ENCODE results near the gene CARS2. TPM values are rescaled to one million over a fixed set of nuclear protein-coding genes. Genes with fewer than 3 reads are reported as not detected.
"Not testable (repeated sequence)": the region's sequence is repeated elsewhere in the genome, so short reads cannot be mapped to it uniquely, and the experiment has no call there.

The CARS2 gene
- total RNA-seq, 1 experiment from 2014 or later, result 31.9 TPM

DNA sequence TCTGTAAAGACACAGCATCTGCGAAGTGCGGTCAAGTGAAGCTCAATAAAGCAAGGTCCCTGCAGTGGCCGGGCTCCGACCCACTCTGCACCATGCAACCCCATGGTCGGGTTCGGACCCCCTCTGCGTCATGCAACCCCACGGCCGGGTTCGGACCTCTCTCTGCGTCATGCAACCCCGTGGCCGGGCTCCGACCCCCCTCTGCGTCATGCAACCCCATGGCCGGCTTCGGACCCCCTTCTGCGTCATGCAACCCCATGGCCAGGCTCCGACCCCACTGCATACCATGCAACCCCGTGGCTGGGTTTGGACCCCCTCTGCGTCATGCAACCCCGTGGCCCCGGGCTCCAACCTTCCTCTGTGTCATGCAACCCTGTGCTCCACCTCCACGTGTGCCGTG, 43.8 kb downstream of the CARS2 start:
- CTCF ChIA-PET, result no interaction called here
- DNase-seq (ENCODE audit: low read depth, low spot score) (no peak), ATAC-seq (no peak)
- Histone ChIP-seq H3K27ac (ENCODE audit: low read length) (no peak overlapping the region), H3K4me1 (ENCODE audit: control insufficient read depth, insufficient read depth, low read length) (no peaks in the 10 kb centered on the region), H3K4me3 (ENCODE audit: low read depth in 2 of 2, low read length in 2 of 2) (no peak overlapping the region), H3K9me3 (ENCODE audit: control insufficient read depth, insufficient read depth, low read depth, low read length) (no peaks in the 10 kb centered on the region), H3K36me3 (ENCODE audit: control insufficient read depth, insufficient read depth, low read length) (no peaks in the 10 kb centered on the region), H3K27me3 (ENCODE audit: control insufficient read depth, insufficient read depth, low read length) (no peaks in the 10 kb centered on the region)
- TF ChIP-seq POLR2AphosphoS5 (IDR thresholded peaks at IDR 0.05; ENCODE audit: low read depth, low read length), result no peak
- TF ChIP-seq REST (IDR thresholded peaks at IDR 0.05; ENCODE audit: insufficient read depth in 1 of 2, low read depth in 2 of 2, low read length in 1 of 2), result no peak
- TF ChIP-seq SIN3A (IDR thresholded peaks at IDR 0.05; ENCODE audit: borderline replicate concordance, insufficient read depth, low read depth, low read length), result no peak
- TF ChIP-seq, protein P1, sequence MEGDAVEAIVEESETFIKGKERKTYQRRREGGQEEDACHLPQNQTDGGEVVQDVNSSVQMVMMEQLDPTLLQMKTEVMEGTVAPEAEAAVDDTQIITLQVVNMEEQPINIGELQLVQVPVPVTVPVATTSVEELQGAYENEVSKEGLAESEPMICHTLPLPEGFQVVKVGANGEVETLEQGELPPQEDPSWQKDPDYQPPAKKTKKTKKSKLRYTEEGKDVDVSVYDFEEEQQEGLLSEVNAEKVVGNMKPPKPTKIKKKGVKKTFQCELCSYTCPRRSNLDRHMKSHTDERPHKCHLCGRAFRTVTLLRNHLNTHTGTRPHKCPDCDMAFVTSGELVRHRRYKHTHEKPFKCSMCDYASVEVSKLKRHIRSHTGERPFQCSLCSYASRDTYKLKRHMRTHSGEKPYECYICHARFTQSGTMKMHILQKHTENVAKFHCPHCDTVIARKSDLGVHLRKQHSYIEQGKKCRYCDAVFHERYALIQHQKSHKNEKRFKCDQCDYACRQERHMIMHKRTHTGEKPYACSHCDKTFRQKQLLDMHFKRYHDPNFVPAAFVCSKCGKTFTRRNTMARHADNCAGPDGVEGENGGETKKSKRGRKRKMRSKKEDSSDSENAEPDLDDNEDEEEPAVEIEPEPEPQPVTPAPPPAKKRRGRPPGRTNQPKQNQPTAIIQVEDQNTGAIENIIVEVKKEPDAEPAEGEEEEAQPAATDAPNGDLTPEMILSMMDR (IDR thresholded peaks at IDR 0.05), result no peak
- no peak for TF ChIP-seq TCF7L2 (IDR thresholded peaks at IDR 0.05; ENCODE audit: low read depth, low read length)
- no TSS peak for BruUV-seq (replicated peaks)
- intact Hi-C loops (cut with micrococcal nuclease; ENCODE audit: unreplicated experiment), result no loop called here
- POLR2A ChIA-PET, result no interaction called here
- in situ Hi-C loops (cut with HindIII; ENCODE audit: low pct_unique_long_range_greater_than_20kb, low sequenced_read_pairs), result no loop called here

- in situ Hi-C loops (cut with HindIII; ENCODE audit: low pct_unique_long_range_greater_than_20kb, low sequenced_read_pairs) (no loop called here), intact Hi-C loops (cut with micrococcal nuclease; ENCODE audit: unreplicated experiment) (no loop called here)
- DNase-seq (ENCODE audit: low read depth, low spot score) (no peak), ATAC-seq (no peak)
- H3K36me3 ChIP-seq (ENCODE audit: control insufficient read depth, insufficient read depth, low read length), result no peaks in the 10 kb centered on the region
- ChIA-PET CTCF (no interaction called here), POLR2A (interaction anchor here (0.6 kb wide), 1 partner anchor 15 kb away, joined by 3 read pairs; no protein-coding TSS in a partner anchor)
- H3K4me3 ChIP-seq (ENCODE audit: low read depth in 2 of 2, low read length in 2 of 2), result no peak overlapping the region
- TF ChIP-seq REST (IDR thresholded peaks at IDR 0.05; ENCODE audit: insufficient read depth in 1 of 2, low read depth in 2 of 2, low read length in 1 of 2) (no peak), TCF7L2 (IDR thresholded peaks at IDR 0.05; ENCODE audit: low read depth, low read length) (no peak), POLR2AphosphoS5 (IDR thresholded peaks at IDR 0.05; ENCODE audit: low read depth, low read length) (no peak), SIN3A (IDR thresholded peaks at IDR 0.05; ENCODE audit: borderline replicate concordance, insufficient read depth, low read depth, low read length) (no peak)
- TF ChIP-seq, protein P1 (IDR thresholded peaks at IDR 0.05), result no peak
- no peaks in the 10 kb centered on the region for H3K9me3 ChIP-seq (ENCODE audit: control insufficient read depth, insufficient read depth, low read depth, low read length)
- H3K27ac ChIP-seq (ENCODE audit: low read length), result no peak overlapping the region
- BruUV-seq (replicated peaks), result TSS peak; percentile 33
- H3K27me3 ChIP-seq (ENCODE audit: control insufficient read depth, insufficient read depth, low read length), result no peaks in the 10 kb centered on the region
- H3K4me1 ChIP-seq (ENCODE audit: control insufficient read depth, insufficient read depth, low read length), result no peaks in the 10 kb centered on the region
Measured at GRCh38 chr13:110661256-110661655, 44.7 kb downstream of the CARS2 start.

DNA sequence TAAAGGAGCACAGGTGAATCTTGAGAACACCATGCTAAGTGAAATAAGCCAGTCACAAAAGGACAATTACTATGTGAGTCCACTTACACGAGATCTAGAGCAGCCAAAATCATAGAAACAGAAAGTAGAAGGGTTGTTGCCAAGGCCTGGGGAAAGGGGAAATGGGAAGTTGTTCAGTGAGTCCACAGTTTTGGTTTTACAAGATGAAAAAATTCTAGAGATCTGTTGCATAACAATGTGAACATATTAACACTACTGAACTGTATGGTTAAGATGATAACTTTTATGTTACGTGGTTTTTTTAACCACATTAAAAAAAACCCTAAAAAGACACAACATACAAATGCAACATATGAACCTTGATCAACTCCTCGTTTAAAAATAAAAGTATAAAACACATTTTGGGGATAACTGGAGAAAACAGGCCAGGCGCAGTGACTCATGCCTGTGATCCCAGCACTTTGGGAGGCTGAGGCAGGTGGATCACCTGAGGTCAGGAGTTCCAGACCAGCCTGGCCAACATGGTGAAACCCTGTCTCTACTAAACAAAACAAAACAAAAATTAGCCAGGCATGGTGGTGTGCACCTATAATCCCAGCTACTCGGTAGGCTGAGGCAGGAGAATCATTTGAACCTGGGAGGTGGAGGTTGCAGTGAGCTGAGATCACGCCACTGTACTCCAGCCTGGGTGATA, 47.6 kb downstream of the CARS2 start:
- POLR2A ChIA-PET; ATAC-seq; CTCF ChIA-PET; in situ Hi-C loops (cut with HindIII; ENCODE audit: low pct_unique_long_range_greater_than_20kb, low sequenced_read_pairs); DNase-seq (ENCODE audit: low read depth, low spot score); BruUV-seq (replicated peaks); intact Hi-C loops (cut with micrococcal nuclease; ENCODE audit: unreplicated experiment); H3K27me3 ChIP-seq (ENCODE audit: control insufficient read depth, insufficient read depth, low read length); H3K27ac ChIP-seq (ENCODE audit: low read length); H3K4me1 ChIP-seq (ENCODE audit: control insufficient read depth, insufficient read depth, low read length); H3K9me3 ChIP-seq (ENCODE audit: control insufficient read depth, insufficient read depth, low read depth, low read length); H3K36me3 ChIP-seq (ENCODE audit: control insufficient read depth, insufficient read depth, low read length); H3K4me3 ChIP-seq (ENCODE audit: low read depth in 2 of 2, low read length in 2 of 2): not testable (repeated sequence)
